ENCODE data around the gene LRRC45.

Gene LRRC45

DNA sequence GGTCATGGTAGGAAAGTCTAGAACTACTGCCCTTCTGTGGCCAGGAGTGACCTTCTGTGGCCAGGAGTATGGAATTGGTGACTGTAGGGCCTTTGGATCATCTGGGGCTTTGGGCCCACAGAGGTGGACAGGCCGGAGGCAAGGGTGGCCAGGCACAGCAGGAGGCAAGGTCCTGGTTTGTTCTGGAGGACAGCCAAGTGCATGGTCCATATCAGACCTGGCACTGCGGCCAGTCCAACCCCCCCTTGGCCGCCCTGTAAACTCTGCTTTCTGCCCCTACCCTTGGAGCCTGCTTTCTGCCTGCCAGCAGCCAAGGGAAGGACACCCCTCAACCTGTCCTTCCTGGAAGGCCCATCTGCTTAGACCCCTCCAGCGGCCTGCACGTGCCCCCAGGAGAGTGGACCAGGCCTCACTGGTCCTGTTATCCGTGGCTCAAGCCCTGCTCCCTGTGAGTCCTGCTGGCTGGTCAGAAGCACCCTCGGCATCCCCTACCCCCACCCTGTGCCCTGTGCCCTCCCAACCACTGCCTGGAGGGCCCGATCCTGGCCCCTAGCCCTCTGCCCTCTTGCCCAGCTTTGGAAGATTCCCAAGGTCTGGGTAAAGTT lies 16.7 kb downstream of the LRRC45 start:
- DNase-seq, result no peak
- Histone ChIP-seq H3K27me3 (no peaks in the 10 kb centered on the region), H3K9me3 (no peaks in the 10 kb centered on the region), H3K4me3 (ENCODE audit: low read depth, low read length) (no peak overlapping the region), H3K4me1 (no peaks in the 10 kb centered on the region; the same call in 1 of the 2 replicates), H3K36me3 (0 out of 2 replicates have a peak, but pooled peaks cover 2% of the 10 kb centered on the region)
- TF ChIP-seq, protein P1, sequence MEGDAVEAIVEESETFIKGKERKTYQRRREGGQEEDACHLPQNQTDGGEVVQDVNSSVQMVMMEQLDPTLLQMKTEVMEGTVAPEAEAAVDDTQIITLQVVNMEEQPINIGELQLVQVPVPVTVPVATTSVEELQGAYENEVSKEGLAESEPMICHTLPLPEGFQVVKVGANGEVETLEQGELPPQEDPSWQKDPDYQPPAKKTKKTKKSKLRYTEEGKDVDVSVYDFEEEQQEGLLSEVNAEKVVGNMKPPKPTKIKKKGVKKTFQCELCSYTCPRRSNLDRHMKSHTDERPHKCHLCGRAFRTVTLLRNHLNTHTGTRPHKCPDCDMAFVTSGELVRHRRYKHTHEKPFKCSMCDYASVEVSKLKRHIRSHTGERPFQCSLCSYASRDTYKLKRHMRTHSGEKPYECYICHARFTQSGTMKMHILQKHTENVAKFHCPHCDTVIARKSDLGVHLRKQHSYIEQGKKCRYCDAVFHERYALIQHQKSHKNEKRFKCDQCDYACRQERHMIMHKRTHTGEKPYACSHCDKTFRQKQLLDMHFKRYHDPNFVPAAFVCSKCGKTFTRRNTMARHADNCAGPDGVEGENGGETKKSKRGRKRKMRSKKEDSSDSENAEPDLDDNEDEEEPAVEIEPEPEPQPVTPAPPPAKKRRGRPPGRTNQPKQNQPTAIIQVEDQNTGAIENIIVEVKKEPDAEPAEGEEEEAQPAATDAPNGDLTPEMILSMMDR (IDR thresholded peaks at IDR 0.05; ENCODE audit: low read depth, low read length), result no peak

DNA sequence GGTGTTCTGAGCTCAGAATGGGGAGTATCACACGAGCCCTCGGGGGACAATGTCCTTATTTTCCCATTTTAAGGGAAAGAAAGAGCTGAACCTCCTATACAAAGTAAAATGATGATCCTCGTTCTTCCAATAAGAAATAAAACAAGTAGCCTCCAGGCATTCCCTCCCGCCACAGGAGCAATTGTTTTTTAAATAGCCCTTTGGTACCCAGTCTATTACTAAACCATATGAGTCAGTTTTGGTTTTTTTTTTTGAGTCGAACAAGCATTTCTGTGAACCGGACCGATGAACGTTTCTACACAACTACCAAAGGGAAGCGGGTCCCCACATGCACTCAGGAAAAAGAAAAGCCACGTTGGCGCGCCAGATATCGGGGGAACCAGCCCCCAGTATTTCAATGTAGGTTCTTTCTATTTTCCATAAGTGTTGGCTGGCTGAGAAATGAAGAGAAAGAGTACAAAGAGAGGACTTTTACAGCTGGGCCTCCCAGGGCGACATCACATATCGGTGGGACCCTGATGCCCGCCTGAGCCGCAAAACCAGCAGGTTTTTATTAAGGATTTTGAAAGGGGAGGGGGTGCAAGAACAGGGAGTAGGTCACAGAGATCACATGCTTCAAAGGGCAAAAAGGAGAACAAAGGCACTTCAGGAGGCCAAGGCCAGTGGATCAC lies 18.2 kb downstream of the LRRC45 start:
- TF ChIP-seq, protein P1 (IDR thresholded peaks at IDR 0.05; ENCODE audit: low read depth, low read length), result no peak
- H3K27me3 ChIP-seq, result no peaks in the 10 kb centered on the region
- no peak for DNase-seq
- H3K9me3 ChIP-seq, result no peaks in the 10 kb centered on the region
- no peak overlapping the region for H3K4me3 ChIP-seq (ENCODE audit: low read depth, low read length)
- no peaks in the 10 kb centered on the region; the same call in 1 of the 2 replicates for H3K4me1 ChIP-seq
- no peaks in the 10 kb centered on the region for H3K36me3 ChIP-seq

DNA sequence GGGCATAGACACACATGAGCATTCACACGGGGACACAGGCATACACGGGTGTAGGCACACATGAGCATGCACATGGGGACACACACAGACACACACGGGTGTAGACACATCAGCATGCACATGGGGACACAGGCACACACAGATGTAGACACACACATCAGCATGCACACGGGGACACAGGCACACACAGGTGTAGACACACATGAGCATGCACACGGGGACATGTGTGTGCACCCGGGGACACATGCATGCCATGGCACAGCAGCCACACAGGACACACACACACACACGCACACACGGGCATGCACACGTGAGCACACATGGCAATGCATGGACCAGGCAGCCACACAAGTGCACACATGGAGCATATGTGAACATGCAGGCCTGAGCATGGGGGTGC lies 19.5 kb downstream of the LRRC45 start:
- no peaks in the 10 kb centered on the region; the same call in 1 of the 2 replicates for H3K4me1 ChIP-seq
- TF ChIP-seq, protein P1 (IDR thresholded peaks at IDR 0.05; ENCODE audit: low read depth, low read length), result no peak
- no peak overlapping the region for H3K4me3 ChIP-seq (ENCODE audit: low read depth, low read length)
- no peak for DNase-seq
- H3K36me3 ChIP-seq, result no peaks in the 10 kb centered on the region
- H3K9me3 ChIP-seq, result no peaks in the 10 kb centered on the region
- H3K27me3 ChIP-seq, result no peaks in the 10 kb centered on the region

DNA sequence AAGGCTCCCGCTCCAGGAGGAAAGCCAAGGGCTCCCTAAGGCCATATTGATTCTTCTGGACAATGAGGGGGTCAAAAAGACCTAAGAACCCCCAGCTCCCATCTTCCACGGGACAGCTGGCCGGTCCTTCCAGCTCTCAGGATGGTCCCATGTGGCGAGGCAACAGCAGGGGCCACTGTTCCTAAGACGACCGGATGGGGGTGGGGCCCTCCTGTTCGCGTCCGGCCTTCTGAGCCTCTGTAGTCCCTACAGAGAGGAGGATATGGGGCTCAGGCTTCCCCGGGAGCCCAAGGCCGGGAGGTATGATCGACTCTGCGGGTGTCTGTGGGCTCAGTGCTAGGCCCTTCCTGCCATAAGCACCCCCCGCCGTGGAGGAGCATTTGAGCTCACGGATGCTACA lies 20.4 kb downstream of the LRRC45 start:
- Histone ChIP-seq H3K4me3 (ENCODE audit: low read depth, low read length) (no peak overlapping the region), H3K27me3 (no peaks in the 10 kb centered on the region), H3K36me3 (no peaks in the 10 kb centered on the region), H3K9me3 (no peaks in the 10 kb centered on the region), H3K4me1 (no peaks in the 10 kb centered on the region)
- DNase-seq, result no peak
- TF ChIP-seq, protein P1 (IDR thresholded peaks at IDR 0.05; ENCODE audit: low read depth, low read length), result no peak

DNA sequence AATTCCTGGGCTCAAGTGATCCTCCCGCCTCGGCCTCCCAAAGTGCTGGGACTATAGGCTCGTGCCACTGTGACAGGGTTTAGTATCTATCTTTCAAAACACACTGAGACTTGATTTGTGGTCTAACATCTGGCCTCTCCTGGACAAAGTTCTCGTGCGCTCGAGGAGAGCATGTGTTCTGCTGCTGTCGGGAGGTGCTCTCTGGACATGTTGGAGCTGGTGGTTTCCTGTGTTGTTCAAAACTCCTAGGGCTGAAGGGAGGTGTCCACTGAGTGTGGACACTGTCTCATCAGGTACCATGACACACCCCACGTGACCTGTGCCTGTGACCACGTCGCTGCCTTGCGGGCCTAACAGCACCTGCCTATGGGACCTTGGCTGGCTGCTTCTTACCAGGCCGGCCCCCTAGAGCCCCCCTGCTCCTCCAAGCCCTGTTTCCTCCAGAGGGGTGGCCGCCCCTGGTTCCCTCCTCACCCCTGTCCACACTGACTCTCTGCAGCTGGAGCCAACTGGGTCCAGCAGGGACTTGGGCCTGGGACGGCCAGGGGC lies 22.9 kb downstream of the LRRC45 start:
- H3K4me3 ChIP-seq (ENCODE audit: low read depth, low read length), result no peak overlapping the region
- H3K36me3 ChIP-seq, result no peaks in the 10 kb centered on the region; the same call in 1 of the 2 replicates
- H3K4me1 ChIP-seq, result no peaks in the 10 kb centered on the region
- H3K9me3 ChIP-seq, result no peaks in the 10 kb centered on the region
- TF ChIP-seq, protein P1 (IDR thresholded peaks at IDR 0.05; ENCODE audit: low read depth, low read length), result no peak
- DNase-seq, result no peak
- no peaks in the 10 kb centered on the region for H3K27me3 ChIP-seq

DNA sequence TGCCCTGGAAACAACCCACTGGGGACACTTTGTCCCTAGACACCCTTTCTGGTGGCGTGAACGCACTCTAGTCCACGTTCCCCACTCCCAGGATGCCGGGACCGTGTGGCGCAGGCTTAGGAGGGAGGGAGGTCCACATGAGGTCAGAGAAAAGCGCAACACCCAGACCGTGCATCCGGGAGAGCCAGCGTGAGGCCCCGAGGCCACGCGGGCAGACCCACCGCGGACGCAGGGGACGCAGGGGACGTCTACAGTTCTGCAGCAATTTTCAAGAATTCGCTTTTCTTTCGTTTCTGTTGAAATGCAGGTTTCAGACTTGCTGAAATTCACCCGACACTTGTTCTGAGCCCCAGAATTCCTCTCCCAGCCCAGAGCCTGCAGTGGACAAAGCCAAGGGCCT lies 23.8 kb downstream of the LRRC45 start:
- no peak for DNase-seq

More for the DNA sequence above, 23.8 kb downstream of the LRRC45 start:
- 0 out of 2 replicates have a peak, but pooled peaks cover under 1% of the 10 kb centered on the region for H3K27me3 ChIP-seq
- TF ChIP-seq, protein P1 (IDR thresholded peaks at IDR 0.05; ENCODE audit: low read depth, low read length), result no peak
- no peak overlapping the region for H3K4me3 ChIP-seq (ENCODE audit: low read depth, low read length)
- H3K4me1 ChIP-seq, result no peaks in the 10 kb centered on the region
- H3K9me3 ChIP-seq, result no peaks in the 10 kb centered on the region
- H3K36me3 ChIP-seq, result no peaks in the 10 kb centered on the region; the same call in 1 of the 2 replicates
